NCI-H748 (cell line): Measurements from ENCODE around the gene SPDYE17.
"Not testable (repeated sequence)": the region's sequence is repeated elsewhere in the genome, so short reads cannot be mapped to it uniquely, and the experiment has no call there.

Source experiments
- DNase-seq: peaks from one replicate; lab custom pipeline; 2025; ENCODE audit not compliant: unreplicated experiment; lab: John Stamatoyannopoulos, UW

SPDYE17 gene

GRCh38 chr7:77032261-77032660 is at the start of gene SPDYE17:
Gene SPDYE17 (minus strand): TSS chr7:77032361. CDS start chr7:77030570, 1,791 bp downstream.
- not testable (repeated sequence) for DNase-seq

- DNase-seq, result not testable (repeated sequence)
Measured at GRCh38 chr7:77080236-77080635, 48.1 kb upstream of the SPDYE17 start.

GRCh38 chr7:77079624-77080023 is 47.5 kb upstream of the SPDYE17 start:
- DNase-seq, result not testable (repeated sequence)

- DNase-seq, result not testable (repeated sequence)
Measured at GRCh38 chr7:77079112-77079511, 47.0 kb upstream of the SPDYE17 start.

GRCh38 chr7:77077060-77077459 is 44.9 kb upstream of the SPDYE17 start:
- not testable (repeated sequence) for DNase-seq

- DNase-seq, result not testable (repeated sequence)
Measured at GRCh38 chr7:77074786-77075396, 42.7 kb upstream of the SPDYE17 start.

- not testable (repeated sequence) for DNase-seq
Measured at GRCh38 chr7:77071108-77071507, 38.9 kb upstream of the SPDYE17 start.

- not testable (repeated sequence) for DNase-seq
Measured at GRCh38 chr7:77065869-77066268, 33.7 kb upstream of the SPDYE17 start.

- DNase-seq, result not testable (repeated sequence)
Measured at GRCh38 chr7:77063732-77064131, 31.6 kb upstream of the SPDYE17 start.

GRCh38 chr7:77062557-77062956 is 30.4 kb upstream of the SPDYE17 start, which contains the start of gene SPDYE18:
Gene SPDYE18 (minus strand): TSS chr7:77062558. CDS start chr7:77060512, 2,046 bp downstream.
- not testable (repeated sequence) for DNase-seq

- DNase-seq, result not testable (repeated sequence)
Measured at GRCh38 chr7:77026349-77026748, 5.8 kb downstream of the SPDYE17 start.

GRCh38 chr7:77010074-77010680 is 22.0 kb downstream of the SPDYE17 start:
- DNase-seq, result not testable (repeated sequence)

- not testable (repeated sequence) for DNase-seq
Measured at GRCh38 chr7:77008000-77008399, 24.2 kb downstream of the SPDYE17 start.

- DNase-seq, result not testable (repeated sequence)
Measured at GRCh38 chr7:77006127-77007110, 25.7 kb downstream of the SPDYE17 start.

- DNase-seq, result not testable (repeated sequence)
Measured at GRCh38 chr7:77005461-77006057, 26.6 kb downstream of the SPDYE17 start.

- not testable (repeated sequence) for DNase-seq
Measured at GRCh38 chr7:77004151-77004550, 28.0 kb downstream of the SPDYE17 start.

GRCh38 chr7:77003241-77003640 is 28.9 kb downstream of the SPDYE17 start:
- DNase-seq, result not testable (repeated sequence)

- not testable (repeated sequence) for DNase-seq
Measured at GRCh38 chr7:77002678-77003233, 29.4 kb downstream of the SPDYE17 start.

GRCh38 chr7:77002104-77002503 is 30.1 kb downstream of the SPDYE17 start:
- not testable (repeated sequence) for DNase-seq

- not testable (repeated sequence) for DNase-seq
Measured at GRCh38 chr7:76999474-77000107, 32.6 kb downstream of the SPDYE17 start.
